NB4 (cell line): ENCODE data around the gene SLC8A2.

Experiments used
- CTCF ChIP-seq: IDR thresholded peaks from one replicate; pipeline ENCODE4 v1.5.1; 2012; ENCODE audit warnings: low read depth, low read length
- MAX ChIP-seq: IDR thresholded peaks from 2 replicates; pipeline ENCODE4 v1.6.1; 2011; ENCODE audit warnings: low read depth, low read length
- MYC ChIP-seq: IDR thresholded peaks from 2 replicates; pipeline ENCODE4 v1.6.1; 2011; ENCODE audit warnings: low read depth, low read length
- POLR2A ChIP-seq: IDR thresholded peaks from 2 replicates; pipeline ENCODE4 v1.6.1; 2011; ENCODE audit warnings: mild to moderate bottlenecking; ENCODE audit not compliant: insufficient read length; ENCODE audit errors: extremely low read depth

GRCh38 chr19:47508721-47509120 lies 37.0 kb upstream of the SLC8A2 start:
- no peak for TF ChIP-seq CTCF
- no peak for TF ChIP-seq POLR2A
- no peak for TF ChIP-seq MAX
- TF ChIP-seq MYC, result no peak
